ENCODE data around the gene TMEM158.

Gene TMEM158

DNA sequence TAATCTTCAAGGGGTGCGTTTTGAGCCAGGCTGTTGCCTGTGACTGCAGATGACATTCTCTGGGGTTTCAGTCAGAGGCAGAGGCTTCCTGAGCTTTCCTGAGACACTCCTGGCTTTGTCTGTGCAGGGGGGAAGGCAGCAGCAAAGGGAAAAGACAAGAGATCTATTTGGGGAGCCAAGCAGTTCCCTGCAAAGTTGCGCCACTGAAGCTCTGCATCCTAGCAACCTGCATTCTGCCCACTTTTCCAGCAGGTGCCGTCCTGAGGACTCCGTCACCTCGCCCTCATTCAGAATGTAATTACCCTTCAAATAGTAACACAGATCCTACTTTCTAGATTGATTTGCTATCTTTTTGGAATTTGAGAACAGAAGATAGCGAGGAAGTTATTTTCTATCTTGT lies 1.9 kb upstream of the TMEM158 start:
- TF ChIP-seq YY1 (IDR thresholded peaks at IDR 0.05; ENCODE audit: low read depth), result no peak
- no peak for TF ChIP-seq TAF1 (IDR thresholded peaks at IDR 0.05; ENCODE audit: low read depth)
- TF ChIP-seq, protein P1, sequence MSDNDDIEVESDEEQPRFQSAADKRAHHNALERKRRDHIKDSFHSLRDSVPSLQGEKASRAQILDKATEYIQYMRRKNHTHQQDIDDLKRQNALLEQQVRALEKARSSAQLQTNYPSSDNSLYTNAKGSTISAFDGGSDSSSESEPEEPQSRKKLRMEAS (IDR thresholded peaks at IDR 0.05), result no peak
- no peak for TF ChIP-seq CREB1 (IDR thresholded peaks at IDR 0.05; ENCODE audit: low read depth)
- no peak for TF ChIP-seq NFIC (IDR thresholded peaks at IDR 0.05)

DNA sequence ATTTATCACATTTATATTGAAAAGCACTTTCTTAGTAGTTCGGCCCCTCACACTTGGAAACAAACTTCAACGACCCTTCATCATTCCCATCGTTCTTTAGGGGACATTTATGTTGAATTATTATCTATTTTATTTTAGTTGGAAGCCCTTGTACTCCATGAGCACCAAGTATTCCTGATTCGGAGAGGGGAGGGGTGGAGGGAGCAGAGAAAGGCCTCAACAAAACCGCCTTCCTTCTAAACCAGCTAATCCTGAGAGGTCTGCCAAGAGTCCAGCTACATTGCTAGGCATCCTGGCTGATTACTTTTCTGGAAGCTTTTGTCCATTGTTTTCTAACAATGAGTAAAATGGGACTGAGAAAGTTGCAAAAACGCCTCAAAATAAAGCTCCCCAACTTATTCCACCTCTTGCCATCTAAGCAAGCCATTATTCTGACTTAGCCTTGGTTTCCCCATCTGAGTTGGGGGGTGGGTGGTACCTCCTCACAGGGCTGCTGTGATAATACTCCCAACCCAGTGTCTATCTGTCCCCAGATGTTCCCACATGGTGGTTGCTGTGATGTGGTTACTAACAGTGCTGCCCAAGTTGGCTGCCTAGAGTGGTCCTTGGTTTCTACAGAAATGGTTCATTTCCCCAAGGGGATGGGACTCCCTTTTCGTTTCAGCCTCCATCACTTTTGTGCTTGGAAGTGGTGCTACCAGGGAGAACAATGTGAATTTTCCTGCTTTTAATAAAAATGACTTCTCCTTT lies 1.2 kb upstream of the TMEM158 start:
- no peak for TF ChIP-seq CEBPB (IDR thresholded peaks at IDR 0.05)
- no peak for TF ChIP-seq TEAD4 (IDR thresholded peaks at IDR 0.05)
- TF ChIP-seq TAF1 (IDR thresholded peaks at IDR 0.05; ENCODE audit: low read depth), result no peak
- TF ChIP-seq EGR1 (IDR thresholded peaks at IDR 0.05), result no peak
- no peak for TF ChIP-seq RAD21 (IDR thresholded peaks at IDR 0.05; ENCODE audit: low read depth)
- TF ChIP-seq, protein P1 (IDR thresholded peaks at IDR 0.05), result no peak
- TF ChIP-seq CREB1 (IDR thresholded peaks at IDR 0.05; ENCODE audit: low read depth), result no peak
- no peak for TF ChIP-seq YY1 (IDR thresholded peaks at IDR 0.05; ENCODE audit: low read depth)
- TF ChIP-seq, protein P2, sequence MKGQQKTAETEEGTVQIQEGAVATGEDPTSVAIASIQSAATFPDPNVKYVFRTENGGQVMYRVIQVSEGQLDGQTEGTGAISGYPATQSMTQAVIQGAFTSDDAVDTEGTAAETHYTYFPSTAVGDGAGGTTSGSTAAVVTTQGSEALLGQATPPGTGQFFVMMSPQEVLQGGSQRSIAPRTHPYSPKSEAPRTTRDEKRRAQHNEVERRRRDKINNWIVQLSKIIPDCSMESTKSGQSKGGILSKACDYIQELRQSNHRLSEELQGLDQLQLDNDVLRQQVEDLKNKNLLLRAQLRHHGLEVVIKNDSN (IDR thresholded peaks at IDR 0.05), result no peak
- no peak for TF ChIP-seq NFIC (IDR thresholded peaks at IDR 0.05)
- TF ChIP-seq FOXM1 (IDR thresholded peaks at IDR 0.05; ENCODE audit: borderline replicate concordance, low read depth), result no peak
- TF ChIP-seq TCF12 (IDR thresholded peaks at IDR 0.05; ENCODE audit: low read depth), result no peak
- TF ChIP-seq ZBTB7A (IDR thresholded peaks at IDR 0.05; ENCODE audit: low read depth), result no peak
- TF ChIP-seq EP300 (IDR thresholded peaks at IDR 0.05; ENCODE audit: borderline replicate concordance), result no peak
- TF ChIP-seq, protein P3, sequence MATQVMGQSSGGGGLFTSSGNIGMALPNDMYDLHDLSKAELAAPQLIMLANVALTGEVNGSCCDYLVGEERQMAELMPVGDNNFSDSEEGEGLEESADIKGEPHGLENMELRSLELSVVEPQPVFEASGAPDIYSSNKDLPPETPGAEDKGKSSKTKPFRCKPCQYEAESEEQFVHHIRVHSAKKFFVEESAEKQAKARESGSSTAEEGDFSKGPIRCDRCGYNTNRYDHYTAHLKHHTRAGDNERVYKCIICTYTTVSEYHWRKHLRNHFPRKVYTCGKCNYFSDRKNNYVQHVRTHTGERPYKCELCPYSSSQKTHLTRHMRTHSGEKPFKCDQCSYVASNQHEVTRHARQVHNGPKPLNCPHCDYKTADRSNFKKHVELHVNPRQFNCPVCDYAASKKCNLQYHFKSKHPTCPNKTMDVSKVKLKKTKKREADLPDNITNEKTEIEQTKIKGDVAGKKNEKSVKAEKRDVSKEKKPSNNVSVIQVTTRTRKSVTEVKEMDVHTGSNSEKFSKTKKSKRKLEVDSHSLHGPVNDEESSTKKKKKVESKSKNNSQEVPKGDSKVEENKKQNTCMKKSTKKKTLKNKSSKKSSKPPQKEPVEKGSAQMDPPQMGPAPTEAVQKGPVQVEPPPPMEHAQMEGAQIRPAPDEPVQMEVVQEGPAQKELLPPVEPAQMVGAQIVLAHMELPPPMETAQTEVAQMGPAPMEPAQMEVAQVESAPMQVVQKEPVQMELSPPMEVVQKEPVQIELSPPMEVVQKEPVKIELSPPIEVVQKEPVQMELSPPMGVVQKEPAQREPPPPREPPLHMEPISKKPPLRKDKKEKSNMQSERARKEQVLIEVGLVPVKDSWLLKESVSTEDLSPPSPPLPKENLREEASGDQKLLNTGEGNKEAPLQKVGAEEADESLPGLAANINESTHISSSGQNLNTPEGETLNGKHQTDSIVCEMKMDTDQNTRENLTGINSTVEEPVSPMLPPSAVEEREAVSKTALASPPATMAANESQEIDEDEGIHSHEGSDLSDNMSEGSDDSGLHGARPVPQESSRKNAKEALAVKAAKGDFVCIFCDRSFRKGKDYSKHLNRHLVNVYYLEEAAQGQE (IDR thresholded peaks at IDR 0.05; ENCODE audit: low read depth), result no peak

DNA sequence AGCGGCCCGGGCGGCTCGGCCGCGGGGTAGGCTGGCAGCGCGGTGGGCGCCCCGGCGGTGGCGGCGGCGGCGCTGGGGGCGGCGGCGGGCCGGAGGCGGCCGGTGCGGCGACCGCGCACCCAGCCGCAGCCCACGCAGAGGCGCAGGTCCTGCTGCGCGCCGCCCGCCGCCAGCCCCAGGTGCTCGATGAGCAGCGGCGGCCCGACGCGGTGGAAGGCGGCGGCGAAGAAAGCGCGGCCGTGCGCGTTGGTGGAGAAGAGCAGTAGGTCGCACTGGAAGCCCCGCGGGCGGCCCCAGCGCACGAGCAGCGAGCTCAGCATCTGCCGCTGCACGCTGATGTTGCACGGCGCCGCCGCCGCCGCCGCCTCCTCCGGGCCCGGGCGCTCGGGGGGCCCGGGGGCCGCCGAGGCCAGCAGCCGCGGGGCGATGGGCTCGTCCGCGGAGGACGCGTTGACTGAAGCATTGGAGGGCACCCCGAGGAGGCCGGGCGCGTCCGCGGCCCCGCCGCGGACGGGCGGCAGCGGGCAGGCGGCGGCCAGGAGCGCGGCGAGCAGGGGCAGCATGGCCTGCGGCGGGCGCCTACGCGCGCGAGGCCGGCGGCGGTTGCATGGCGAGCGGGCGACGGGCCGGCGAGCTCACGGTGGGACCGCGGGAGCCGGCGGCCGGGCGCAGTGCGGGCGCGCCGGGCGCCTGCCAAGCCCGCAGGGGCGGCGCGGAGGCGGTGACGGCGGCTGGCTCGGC lies 452 bp downstream of the TMEM158 start:
- TF ChIP-seq, protein P3 (IDR thresholded peaks at IDR 0.05; ENCODE audit: low read depth), result no peak
- TF ChIP-seq, protein P1 (IDR thresholded peaks at IDR 0.05), result peak; percentile 52; the same call in 1 of the 2 replicates

DNA sequence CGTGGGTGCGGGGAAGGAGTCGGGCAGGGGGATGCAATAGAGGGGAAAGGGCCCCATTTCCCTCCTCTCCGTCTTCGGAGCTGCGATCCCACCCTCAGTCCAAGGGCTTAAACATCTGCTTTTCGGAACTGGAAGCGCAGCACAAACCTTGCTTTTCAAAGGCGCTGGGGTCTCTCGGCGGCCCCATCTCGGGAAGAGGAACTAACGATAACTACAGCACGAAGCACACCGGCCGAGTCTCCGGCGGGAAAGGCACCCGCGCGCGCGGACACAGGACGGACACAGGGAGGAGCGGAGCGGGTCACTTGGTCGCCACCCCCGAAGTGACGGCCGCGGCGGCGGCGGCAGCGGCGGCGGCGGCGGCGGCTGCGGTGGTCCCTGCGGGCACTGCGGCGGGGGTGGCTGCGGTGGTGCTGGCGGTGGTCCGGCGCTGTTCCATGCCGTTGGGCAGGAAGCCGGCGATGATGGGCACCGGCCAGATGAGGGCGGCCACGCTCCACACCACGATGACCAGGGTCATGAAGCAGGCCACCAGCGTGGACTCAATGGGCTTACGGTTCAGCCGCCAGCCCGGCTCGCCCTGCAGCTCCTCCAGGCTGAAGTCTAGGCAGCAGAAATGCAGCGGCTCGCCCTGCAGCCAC lies 1.1 kb downstream of the TMEM158 start:
- TF ChIP-seq CREB1 (IDR thresholded peaks at IDR 0.05; ENCODE audit: low read depth), result no peak
- TF ChIP-seq, protein P1 (IDR thresholded peaks at IDR 0.05), result peak; percentile 14; the same call in 1 of the 2 replicates
- TF ChIP-seq RAD21 (IDR thresholded peaks at IDR 0.05; ENCODE audit: low read depth), result peak; percentile 83

DNA sequence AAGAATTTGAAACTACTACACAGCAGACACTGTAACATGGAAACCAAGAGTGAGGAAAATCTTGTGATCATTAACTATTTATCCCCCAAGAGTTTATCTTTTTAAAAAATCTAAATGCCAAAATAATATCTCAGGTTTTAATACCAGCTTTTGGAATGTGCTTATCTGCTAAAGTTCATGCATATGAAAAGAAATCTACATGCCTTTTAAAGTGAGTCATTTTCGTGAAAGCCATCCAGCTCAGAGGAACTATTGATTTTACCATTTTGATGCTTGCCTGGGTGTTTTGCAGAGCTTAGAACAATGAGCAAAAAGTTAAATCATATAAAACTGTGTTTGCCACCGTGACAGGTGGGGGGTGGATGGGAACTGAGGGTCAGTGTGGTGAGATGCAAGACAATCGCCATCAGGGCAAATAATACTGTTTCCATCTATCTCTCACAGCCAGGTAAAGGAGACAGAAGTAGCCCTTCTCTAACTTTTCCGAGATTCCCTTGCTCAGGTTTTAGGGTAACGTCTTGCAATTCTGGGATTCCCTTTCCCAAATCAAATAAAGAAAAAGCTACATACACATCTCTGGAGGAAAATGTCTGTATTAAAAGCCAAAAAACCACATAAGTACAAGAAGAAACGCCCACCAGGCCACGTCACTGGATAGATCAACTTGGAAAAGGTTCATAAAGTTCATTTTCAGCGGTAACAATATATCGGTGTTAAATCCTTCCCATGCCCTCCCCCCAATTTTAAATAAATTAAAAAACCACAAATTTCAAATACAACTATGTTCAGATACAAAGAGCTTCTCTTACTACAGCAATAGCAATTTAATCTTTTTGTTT lies 2.0 kb downstream of the TMEM158 start:
- TF ChIP-seq EGR1 (IDR thresholded peaks at IDR 0.05), result no peak
- no peak for TF ChIP-seq YY1 (IDR thresholded peaks at IDR 0.05; ENCODE audit: low read depth)
- no peak for TF ChIP-seq TCF12 (IDR thresholded peaks at IDR 0.05; ENCODE audit: low read depth)
- TF ChIP-seq, protein P2 (IDR thresholded peaks at IDR 0.05), result no peak
- TF ChIP-seq RAD21 (IDR thresholded peaks at IDR 0.05; ENCODE audit: low read depth), result no peak
- no peak for TF ChIP-seq FOXM1 (IDR thresholded peaks at IDR 0.05; ENCODE audit: borderline replicate concordance, low read depth)
- TF ChIP-seq CEBPB (IDR thresholded peaks at IDR 0.05), result no peak
- no peak for TF ChIP-seq ZBTB7A (IDR thresholded peaks at IDR 0.05; ENCODE audit: low read depth)
- no peak for TF ChIP-seq TEAD4 (IDR thresholded peaks at IDR 0.05)
- no peak for TF ChIP-seq NFIC (IDR thresholded peaks at IDR 0.05)
- no peak for TF ChIP-seq CREB1 (IDR thresholded peaks at IDR 0.05; ENCODE audit: low read depth)
- TF ChIP-seq, protein P1 (IDR thresholded peaks at IDR 0.05), result no peak
- TF ChIP-seq, protein P3 (IDR thresholded peaks at IDR 0.05; ENCODE audit: low read depth), result no peak
- no peak for TF ChIP-seq TAF1 (IDR thresholded peaks at IDR 0.05; ENCODE audit: low read depth)
- TF ChIP-seq EP300 (IDR thresholded peaks at IDR 0.05; ENCODE audit: borderline replicate concordance), result no peak
